KMS-11 (cell line): ENCODE results near the gene ZNRF3.
"Not testable (repeated sequence)": the region's sequence is repeated elsewhere in the genome, so short reads cannot be mapped to it uniquely, and the experiment has no call there.

ENCODE experiments used
- H2AFZ ChIP-seq: fragments of 200-600 bp; sonication (generic); 2 replicates; pipeline ENCODE4 v1.6.1; 2016; ENCODE audit warnings: antibody characterized with exemption, mixed run types, low read depth
- H3K27ac ChIP-seq: fragments of 200-600 bp; sonication (generic); 2 replicates; pipeline ENCODE4 v1.6.1; 2016; ENCODE audit warnings: mild to moderate bottlenecking, mixed run types
- H3K27me3 ChIP-seq: fragments of 200-600 bp; sonication (generic); 2 replicates; pipeline ENCODE4 v1.6.1; 2017; ENCODE audit warnings: mild to moderate bottlenecking, low read depth, mixed run types, moderate library complexity; ENCODE audit not compliant: insufficient read depth
- H3K36me3 ChIP-seq: fragments of 200-600 bp; sonication (generic); 2 replicates; pipeline ENCODE4 v1.6.1; 2017; ENCODE audit warnings: mild to moderate bottlenecking, mixed run types; ENCODE audit not compliant: insufficient read depth
- H3K4me1 ChIP-seq: fragments of 200-600 bp; sonication (generic); 2 replicates; pipeline ENCODE4 v1.6.1; 2016; ENCODE audit warnings: mild to moderate bottlenecking, low read depth, mixed run types; ENCODE audit not compliant: poor library complexity, severe bottlenecking
- H3K4me2 ChIP-seq: fragments of 200-600 bp; sonication (generic); 2 replicates; pipeline ENCODE4 v1.7.0; 2016; ENCODE audit warnings: mild to moderate bottlenecking, mixed run types
- H3K4me3 ChIP-seq: fragments of 200-600 bp; sonication (generic); IDR thresholded peaks from 2 replicates; pipeline ENCODE4 v1.6.1; 2017; ENCODE audit warnings: low read depth, low read length, mixed read lengths; ENCODE audit not compliant: insufficient read depth
- H3K79me2 ChIP-seq: fragments of 200-600 bp; sonication (generic); 2 replicates; pipeline ENCODE4 v1.6.1; 2016; ENCODE audit warnings: low read depth, mixed run types; ENCODE audit not compliant: insufficient read depth
- H3K9ac ChIP-seq: fragments of 200-600 bp; sonication (generic); 2 replicates; pipeline ENCODE4 v1.6.1; 2016; ENCODE audit warnings: mild to moderate bottlenecking, mixed run types
- H4K20me1 ChIP-seq: fragments of 200-600 bp; sonication (generic); 2 replicates; pipeline ENCODE4 v1.6.1; 2016; ENCODE audit warnings: mild to moderate bottlenecking, mixed run types; ENCODE audit not compliant: insufficient read depth
- TF ChIP-seq, protein P1 (sequence below): fragments of 200-600 bp; sonication (generic); conservative IDR thresholded peaks from 2 replicates; pipeline ENCODE4 v1.6.1; 2017; ENCODE audit warnings: low read depth, mild to moderate bottlenecking, antibody characterized with exemption, low read length, moderate library complexity, mixed read lengths

ZNRF3 gene

DNA sequence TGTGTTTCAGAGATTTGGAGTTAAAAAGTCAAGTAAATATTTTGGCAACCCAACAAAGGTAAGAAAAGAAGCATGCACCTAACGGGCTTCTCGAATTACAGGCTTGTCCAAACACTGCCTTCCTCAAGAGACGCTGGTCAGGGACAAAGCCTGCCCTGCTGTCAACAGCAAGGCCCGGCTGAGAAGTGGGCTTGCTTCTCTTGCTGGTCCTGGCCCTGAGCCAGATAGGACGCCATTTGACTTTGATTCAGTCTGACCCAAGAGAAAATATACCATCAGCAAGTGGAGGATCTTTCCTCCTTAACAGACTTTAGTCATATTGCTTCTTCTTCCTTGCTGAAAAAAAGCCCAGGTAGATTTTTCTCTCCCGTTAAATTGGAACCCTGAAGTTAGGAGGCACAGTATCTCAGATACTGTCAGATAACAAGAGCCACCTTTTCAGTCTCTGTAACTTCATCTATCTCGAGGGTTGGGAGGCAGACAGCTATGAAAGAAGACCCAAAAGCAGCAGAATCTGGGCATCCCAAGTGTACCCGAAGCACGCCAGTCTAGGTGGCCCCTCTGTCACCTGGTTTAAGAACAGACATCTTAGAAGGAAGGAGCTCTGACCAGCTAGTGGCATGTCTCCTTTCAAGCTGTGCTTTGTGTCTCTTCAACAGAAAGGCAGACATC lies 120.7 kb downstream of the ZNRF3 start:
- Histone ChIP-seq H4K20me1 (no peaks in the 10 kb centered on the region), H3K4me3 (no peak overlapping the region), H3K9ac (no peak overlapping the region), H3K79me2 (no peaks in the 10 kb centered on the region), H3K4me2 (no peak overlapping the region), H3K27me3 (no peaks in the 10 kb centered on the region), H3K27ac (no peak overlapping the region), H3K36me3 (no peaks in the 10 kb centered on the region), H3K4me1 (no peaks in the 10 kb centered on the region), H2AFZ (no peak overlapping the region)
- TF ChIP-seq, protein P1, sequence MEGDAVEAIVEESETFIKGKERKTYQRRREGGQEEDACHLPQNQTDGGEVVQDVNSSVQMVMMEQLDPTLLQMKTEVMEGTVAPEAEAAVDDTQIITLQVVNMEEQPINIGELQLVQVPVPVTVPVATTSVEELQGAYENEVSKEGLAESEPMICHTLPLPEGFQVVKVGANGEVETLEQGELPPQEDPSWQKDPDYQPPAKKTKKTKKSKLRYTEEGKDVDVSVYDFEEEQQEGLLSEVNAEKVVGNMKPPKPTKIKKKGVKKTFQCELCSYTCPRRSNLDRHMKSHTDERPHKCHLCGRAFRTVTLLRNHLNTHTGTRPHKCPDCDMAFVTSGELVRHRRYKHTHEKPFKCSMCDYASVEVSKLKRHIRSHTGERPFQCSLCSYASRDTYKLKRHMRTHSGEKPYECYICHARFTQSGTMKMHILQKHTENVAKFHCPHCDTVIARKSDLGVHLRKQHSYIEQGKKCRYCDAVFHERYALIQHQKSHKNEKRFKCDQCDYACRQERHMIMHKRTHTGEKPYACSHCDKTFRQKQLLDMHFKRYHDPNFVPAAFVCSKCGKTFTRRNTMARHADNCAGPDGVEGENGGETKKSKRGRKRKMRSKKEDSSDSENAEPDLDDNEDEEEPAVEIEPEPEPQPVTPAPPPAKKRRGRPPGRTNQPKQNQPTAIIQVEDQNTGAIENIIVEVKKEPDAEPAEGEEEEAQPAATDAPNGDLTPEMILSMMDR: no peak

DNA sequence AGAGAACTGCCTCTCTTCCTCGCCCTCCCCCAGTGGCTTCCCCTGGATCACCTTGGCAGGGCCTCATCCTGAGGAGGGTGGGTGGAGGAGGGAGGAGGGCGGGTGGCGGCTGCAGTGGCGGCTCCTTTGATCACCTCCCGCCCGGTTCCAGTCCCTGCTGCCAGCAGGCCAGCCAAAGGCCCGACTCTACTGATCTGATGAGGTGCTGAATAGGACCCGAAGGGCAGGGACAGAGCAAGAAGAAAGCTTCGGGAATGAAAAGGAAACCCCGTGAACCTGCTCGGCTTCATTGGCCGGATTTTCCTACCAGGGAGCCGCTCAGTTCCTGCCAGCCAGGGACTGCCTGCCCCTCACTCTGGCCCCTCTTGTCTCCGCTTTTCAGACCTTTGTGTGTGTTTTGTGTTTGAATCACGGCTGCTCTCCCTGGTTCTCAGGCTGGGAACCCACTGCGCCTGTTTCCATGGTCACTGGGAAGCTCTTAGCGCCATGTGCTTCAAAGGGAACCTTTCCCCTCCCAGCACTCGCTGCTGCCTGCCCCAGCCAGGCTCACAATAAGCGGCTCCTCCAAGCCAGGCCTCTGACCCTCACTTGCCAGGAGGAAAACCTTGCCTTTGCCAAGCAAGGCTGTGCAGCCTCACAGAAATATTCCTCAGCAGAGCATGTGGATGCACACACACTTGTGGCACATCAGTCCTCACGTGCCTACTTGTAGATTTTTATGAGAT lies 121.4 kb downstream of the ZNRF3 start:
- no peaks in the 10 kb centered on the region for H3K36me3 ChIP-seq
- no peaks in the 10 kb centered on the region for H3K27me3 ChIP-seq
- no peaks in the 10 kb centered on the region for H4K20me1 ChIP-seq
- TF ChIP-seq, protein P1: no peak
- H3K4me2 ChIP-seq: no peak overlapping the region
- H3K27ac ChIP-seq: no peak overlapping the region
- H3K9ac ChIP-seq: no peak overlapping the region
- H2AFZ ChIP-seq: no peak overlapping the region
- no peaks in the 10 kb centered on the region for H3K79me2 ChIP-seq
- H3K4me1 ChIP-seq: no peaks in the 10 kb centered on the region
- no peak overlapping the region for H3K4me3 ChIP-seq

DNA sequence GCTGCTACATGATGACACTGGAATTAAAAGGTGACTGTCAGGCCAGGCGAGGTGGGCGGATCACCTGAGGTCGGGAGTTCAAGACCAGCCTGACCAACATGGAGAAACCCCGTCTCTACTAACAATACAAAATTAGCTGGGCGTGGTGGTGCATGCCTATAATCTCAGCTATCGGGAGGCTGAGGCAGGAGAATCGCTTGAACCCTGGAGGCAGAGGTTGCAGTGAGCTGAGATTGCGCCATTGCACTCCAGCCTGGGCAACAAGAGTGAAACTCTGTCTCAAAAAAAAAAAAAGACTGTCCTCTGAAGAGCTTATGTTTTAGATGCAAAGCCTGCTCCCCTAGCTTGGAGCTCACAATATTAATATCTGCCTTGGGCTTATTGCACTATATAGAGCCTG lies 122.4 kb downstream of the ZNRF3 start:
- not testable (repeated sequence) for H3K36me3 ChIP-seq, H3K27ac ChIP-seq, H3K9ac ChIP-seq, H2AFZ ChIP-seq, H3K27me3 ChIP-seq, H3K79me2 ChIP-seq, H4K20me1 ChIP-seq, H3K4me1 ChIP-seq, H3K4me3 ChIP-seq, H3K4me2 ChIP-seq

DNA sequence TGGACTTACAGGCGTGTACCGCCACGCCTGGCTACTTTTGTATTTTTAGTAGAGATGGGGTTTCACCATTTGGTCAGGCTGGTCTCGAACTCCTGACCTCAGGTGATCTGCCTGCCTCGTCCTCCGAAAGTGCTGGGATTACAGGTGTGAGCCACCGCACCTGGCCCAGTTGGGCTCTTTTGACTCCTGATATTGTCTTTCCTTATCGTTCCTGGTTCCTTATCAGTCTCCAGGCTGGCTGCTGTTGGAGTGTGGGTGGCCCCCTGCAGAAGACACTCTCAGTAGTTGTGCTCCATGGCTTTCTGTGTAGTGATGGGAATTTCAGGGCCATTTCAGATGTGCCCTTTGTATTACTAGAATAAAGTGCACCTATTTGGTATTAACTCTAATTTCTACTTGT lies 123.0 kb downstream of the ZNRF3 start:
- H3K27me3 ChIP-seq: no peaks in the 10 kb centered on the region
- H3K36me3 ChIP-seq: no peaks in the 10 kb centered on the region
- H3K4me1 ChIP-seq: no peaks in the 10 kb centered on the region
- H3K79me2 ChIP-seq: no peaks in the 10 kb centered on the region
- TF ChIP-seq, protein P1: no peak
- H4K20me1 ChIP-seq: no peaks in the 10 kb centered on the region
- no peak overlapping the region for H3K27ac ChIP-seq
- no peak overlapping the region for H3K9ac ChIP-seq
- no peak overlapping the region for H3K4me3 ChIP-seq
- H3K4me2 ChIP-seq: no peak overlapping the region
- no peak overlapping the region for H2AFZ ChIP-seq

DNA sequence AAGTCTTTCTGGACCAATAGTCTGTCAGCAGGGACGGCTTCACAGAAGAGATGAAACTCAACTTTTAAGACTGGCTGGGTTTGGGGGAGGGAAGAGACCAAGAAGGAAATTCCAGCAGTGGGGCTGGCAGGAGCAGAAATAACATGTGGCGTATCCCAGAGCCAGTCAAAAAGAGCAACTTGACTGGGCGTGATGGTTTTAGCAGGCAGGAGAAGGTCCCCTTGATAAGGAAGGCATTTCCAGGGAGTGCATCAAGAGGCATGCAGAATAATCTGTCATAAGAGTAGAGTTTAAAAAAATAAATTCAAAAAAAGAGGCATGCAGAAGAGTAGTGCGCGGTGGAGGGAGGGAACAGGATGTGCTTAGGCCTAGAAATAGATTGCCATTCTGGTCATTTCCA lies 125.8 kb downstream of the ZNRF3 start:
- Histone ChIP-seq H4K20me1 (no peaks in the 10 kb centered on the region), H2AFZ (no peak overlapping the region), H3K27ac (no peak overlapping the region), H3K36me3 (no peaks in the 10 kb centered on the region), H3K9ac (no peak overlapping the region), H3K27me3 (no peaks in the 10 kb centered on the region), H3K4me1 (no peaks in the 10 kb centered on the region), H3K4me3 (no peak overlapping the region), H3K79me2 (no peaks in the 10 kb centered on the region), H3K4me2 (no peak overlapping the region)
- TF ChIP-seq, protein P1: no peak
